Astrocyte of the cerebellum (primary cell): ENCODE results near the gene MEF2A.

Source experiments
- DNase-seq: peaks from one replicate; pipeline ENCODE4 v3.0.0-alpha.2; 2011; ENCODE audit warnings: low read depth
- H3K4me3 ChIP-seq: 2 replicates; pipeline ENCODE4 v1.5.1; 2011; ENCODE audit warnings: mild to moderate bottlenecking, low read depth, low read length, moderate library complexity
- in situ Hi-C: cut with HindIII; loops from 2 replicates; pipeline ENCODE4 v1.10.0; 2017; ENCODE audit warnings: low sequenced_read_pairs
- TF ChIP-seq, protein P1 (sequence below): IDR thresholded peaks from 2 replicates; pipeline ENCODE4 v1.5.1; 2012; ENCODE audit warnings: low read length, low read depth, moderate library complexity, mild to moderate bottlenecking; ENCODE audit errors: missing control alignments

MEF2A gene

DNA sequence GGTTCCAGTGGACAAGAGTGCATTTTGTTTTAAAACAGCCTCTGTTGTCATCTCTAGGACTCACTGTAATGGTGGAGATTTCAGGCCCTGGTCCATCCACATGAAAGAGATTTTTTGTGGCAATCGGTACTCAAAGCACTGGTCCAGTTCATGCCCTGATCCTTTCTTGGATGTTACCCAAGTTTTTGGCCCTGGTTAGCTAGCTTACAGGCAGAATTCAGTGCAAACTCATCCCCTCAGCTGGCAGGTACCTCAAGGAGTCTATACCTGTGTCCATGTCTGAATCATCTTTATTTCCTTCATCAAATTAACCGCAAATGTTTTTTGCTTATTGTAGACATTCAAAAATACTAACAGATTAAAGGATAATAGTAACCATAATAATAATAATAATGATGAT is 13.7 kb upstream of the MEF2A start:
- H3K4me3 ChIP-seq = no peak overlapping the region
- TF ChIP-seq, protein P1, sequence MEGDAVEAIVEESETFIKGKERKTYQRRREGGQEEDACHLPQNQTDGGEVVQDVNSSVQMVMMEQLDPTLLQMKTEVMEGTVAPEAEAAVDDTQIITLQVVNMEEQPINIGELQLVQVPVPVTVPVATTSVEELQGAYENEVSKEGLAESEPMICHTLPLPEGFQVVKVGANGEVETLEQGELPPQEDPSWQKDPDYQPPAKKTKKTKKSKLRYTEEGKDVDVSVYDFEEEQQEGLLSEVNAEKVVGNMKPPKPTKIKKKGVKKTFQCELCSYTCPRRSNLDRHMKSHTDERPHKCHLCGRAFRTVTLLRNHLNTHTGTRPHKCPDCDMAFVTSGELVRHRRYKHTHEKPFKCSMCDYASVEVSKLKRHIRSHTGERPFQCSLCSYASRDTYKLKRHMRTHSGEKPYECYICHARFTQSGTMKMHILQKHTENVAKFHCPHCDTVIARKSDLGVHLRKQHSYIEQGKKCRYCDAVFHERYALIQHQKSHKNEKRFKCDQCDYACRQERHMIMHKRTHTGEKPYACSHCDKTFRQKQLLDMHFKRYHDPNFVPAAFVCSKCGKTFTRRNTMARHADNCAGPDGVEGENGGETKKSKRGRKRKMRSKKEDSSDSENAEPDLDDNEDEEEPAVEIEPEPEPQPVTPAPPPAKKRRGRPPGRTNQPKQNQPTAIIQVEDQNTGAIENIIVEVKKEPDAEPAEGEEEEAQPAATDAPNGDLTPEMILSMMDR = no peak
- no peak for DNase-seq
- in situ Hi-C loops = no loop called here

DNA sequence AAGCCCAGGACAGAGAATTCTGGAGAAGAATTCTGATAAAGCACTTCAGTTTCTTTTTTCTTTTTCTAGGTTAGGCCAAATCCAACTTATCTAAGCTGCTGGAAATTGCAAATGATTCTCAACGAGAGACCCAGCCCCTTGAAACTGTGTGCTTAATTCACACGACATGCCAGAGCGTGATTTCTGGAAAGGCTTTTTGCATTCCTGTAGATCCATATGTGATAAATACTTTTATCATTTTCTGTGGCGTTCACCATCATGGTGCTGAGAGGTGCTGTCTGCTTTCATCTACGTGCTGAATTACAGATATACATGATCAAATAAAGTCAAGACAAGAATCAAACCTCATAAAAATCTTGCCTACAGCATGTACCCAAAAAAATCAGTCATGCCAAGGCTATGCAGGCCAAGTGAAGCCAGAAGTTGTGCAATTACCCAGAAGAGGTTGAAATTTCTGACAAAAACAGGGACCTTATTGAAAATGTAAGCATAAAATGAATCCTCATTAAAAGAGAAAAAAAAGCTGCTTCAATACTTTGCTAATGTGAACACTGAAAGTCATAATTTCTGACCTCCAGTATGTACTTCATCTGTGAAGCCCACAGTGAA is 10.8 kb upstream of the MEF2A start:
- in situ Hi-C loops = no loop called here

DNA sequence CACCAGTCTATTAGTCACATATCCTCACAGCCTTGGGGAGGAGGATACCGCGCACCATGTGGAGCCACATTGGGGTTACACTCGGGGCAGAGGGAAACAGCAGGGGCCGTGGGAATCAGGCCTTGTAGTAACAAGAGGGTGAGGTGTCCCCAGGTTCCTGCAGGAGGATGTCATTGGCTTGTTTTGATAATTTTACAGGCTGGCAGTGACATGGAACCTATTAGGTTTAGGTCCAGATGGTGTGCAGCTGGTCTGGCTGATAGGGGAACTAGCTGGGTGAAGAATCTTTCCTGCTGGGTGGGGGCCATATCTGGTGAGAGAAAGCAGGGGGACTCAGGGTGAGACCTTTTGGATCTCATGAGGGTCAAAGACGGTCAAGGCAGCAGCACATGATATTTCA is 9.8 kb upstream of the MEF2A start:
- no peak for DNase-seq
- TF ChIP-seq, protein P1 = no peak
- no peak overlapping the region for H3K4me3 ChIP-seq
- in situ Hi-C loops = no loop called here

More for the DNA sequence above, 10.8 kb upstream of the MEF2A start:
- TF ChIP-seq, protein P1 = no peak
- no peak for DNase-seq
- no peak overlapping the region for H3K4me3 ChIP-seq

DNA sequence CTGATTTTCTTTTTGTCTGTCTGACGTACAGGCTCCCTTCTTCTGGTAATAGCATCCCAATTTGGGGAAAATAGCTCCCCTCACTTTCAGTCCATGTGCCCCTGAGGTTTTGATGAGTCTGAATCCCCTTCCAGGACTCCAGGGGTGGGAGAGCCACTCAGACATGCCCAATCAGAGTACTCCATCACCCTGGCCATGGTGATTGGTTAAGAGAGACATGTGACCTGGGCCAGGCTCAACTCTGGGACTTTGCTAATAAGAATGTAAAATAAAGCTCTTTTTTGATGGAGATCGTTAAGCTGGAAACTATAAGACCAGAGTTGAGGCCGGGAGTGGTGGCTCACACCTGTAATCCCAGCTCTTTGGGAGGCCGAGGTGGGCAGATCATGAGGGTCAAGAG is 9.2 kb upstream of the MEF2A start:
- no peak overlapping the region for H3K4me3 ChIP-seq
- in situ Hi-C loops = no loop called here
- TF ChIP-seq, protein P1 = no peak
- DNase-seq = no peak

DNA sequence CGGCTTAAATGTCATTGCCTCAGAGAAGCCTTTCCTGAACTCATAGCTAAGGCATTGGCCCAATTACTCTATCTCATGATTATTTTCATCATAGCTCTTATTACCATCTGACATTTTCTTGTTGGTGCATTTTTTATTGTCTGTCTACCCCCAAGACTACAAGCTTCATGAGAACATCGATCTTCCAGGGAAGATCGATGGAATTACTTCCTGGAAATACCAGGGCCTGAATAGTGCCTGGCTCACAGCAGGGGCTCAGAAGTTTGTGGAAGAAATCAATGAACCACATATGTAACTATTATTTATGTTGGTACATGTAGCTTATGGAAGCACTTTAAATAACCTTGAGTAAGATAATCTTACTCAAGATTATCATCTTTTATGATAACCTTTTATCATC is 7.7 kb upstream of the MEF2A start:
- TF ChIP-seq, protein P1 = no peak
- in situ Hi-C loops = no loop called here
- H3K4me3 ChIP-seq = no peak overlapping the region
- no peak for DNase-seq

DNA sequence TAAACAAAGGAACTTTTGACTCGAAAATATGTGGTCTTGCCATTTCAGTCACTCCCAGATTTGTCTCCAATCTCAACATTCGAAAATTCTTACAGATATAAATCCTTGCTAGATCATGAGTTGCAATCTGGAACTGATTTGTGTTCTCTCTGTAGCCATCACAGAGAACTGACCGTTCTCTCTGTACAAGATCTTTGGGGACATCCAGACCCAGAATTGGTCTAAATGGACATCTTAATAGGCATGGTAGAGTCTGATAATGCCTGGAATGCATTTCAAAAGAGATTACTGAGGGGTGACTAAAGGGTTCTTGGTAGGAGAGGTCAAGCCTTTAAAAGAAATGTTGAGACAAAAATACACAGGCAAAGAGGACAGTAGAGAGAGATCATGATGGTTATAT is 7.2 kb upstream of the MEF2A start:
- no peak for DNase-seq
- H3K4me3 ChIP-seq = no peak overlapping the region
- in situ Hi-C loops = no loop called here
- TF ChIP-seq, protein P1 = no peak
